Measurements from ENCODE around the gene ETS1.

ETS1 gene

GRCh38 chr11:128500493-128500892 lies 86.9 kb downstream of the ETS1 start:
- DNase-seq, result no peak

GRCh38 chr11:128499613-128500253 lies 87.6 kb downstream of the ETS1 start:
- DNase-seq, result no peak

- no peak for DNase-seq
These were observed 88.6 kb downstream of the ETS1 start for GRCh38 chr11:128498721-128499245.

- DNase-seq, result no peak
These were observed 89.6 kb downstream of the ETS1 start for GRCh38 chr11:128497776-128498095.

- DNase-seq, result no peak
These were observed 90.1 kb downstream of the ETS1 start for GRCh38 chr11:128497061-128497775.

- no peak for DNase-seq
These were observed 90.7 kb downstream of the ETS1 start for GRCh38 chr11:128496692-128497060.

GRCh38 chr11:128496249-128496648 lies 91.1 kb downstream of the ETS1 start:
- no peak for DNase-seq

GRCh38 chr11:128494418-128495332 lies 92.7 kb downstream of the ETS1 start:
- DNase-seq, result peak in 1 of 2 donors; percentile 73

GRCh38 chr11:128493570-128493965 lies 93.8 kb downstream of the ETS1 start:
- no peak for DNase-seq

- DNase-seq, result peak in 1 of 2 donors; percentile 60
These were observed 94.3 kb downstream of the ETS1 start for GRCh38 chr11:128492903-128493569.

- DNase-seq, result no peak
These were observed 94.9 kb downstream of the ETS1 start for GRCh38 chr11:128492461-128492860.

- no peak for DNase-seq
These were observed 96.0 kb downstream of the ETS1 start for GRCh38 chr11:128491195-128491936.

GRCh38 chr11:128490092-128490491 lies 97.3 kb downstream of the ETS1 start:
- no peak for DNase-seq

- DNase-seq, result no peak
These were observed 98.9 kb downstream of the ETS1 start for GRCh38 chr11:128488471-128488870.

GRCh38 chr11:128487978-128488377 lies 99.4 kb downstream of the ETS1 start:
- DNase-seq, result no peak

GRCh38 chr11:128484172-128484571 lies 103.2 kb downstream of the ETS1 start:
- no peak for DNase-seq

- peak; percentile 76 to 81 for DNase-seq
These were observed 104.1 kb downstream of the ETS1 start for GRCh38 chr11:128483211-128483788.

- DNase-seq, result peak; percentile 70 to 79
These were observed 104.7 kb downstream of the ETS1 start for GRCh38 chr11:128482512-128483191.

- no peak for DNase-seq
These were observed 105.3 kb downstream of the ETS1 start for GRCh38 chr11:128482092-128482491.

- no peak for DNase-seq
These were observed 106.2 kb downstream of the ETS1 start for GRCh38 chr11:128481135-128481534.

- DNase-seq, result no peak
These were observed 106.7 kb downstream of the ETS1 start for GRCh38 chr11:128480665-128481064.
